SW 1271 (cell line): ENCODE results near the gene TAF6.

ENCODE experiments used
- DNase-seq, 2 experiments: peaks; one replicate each; lab custom pipeline; 2025; lab: John Stamatoyannopoulos, UW

The TAF6 gene

DNA sequence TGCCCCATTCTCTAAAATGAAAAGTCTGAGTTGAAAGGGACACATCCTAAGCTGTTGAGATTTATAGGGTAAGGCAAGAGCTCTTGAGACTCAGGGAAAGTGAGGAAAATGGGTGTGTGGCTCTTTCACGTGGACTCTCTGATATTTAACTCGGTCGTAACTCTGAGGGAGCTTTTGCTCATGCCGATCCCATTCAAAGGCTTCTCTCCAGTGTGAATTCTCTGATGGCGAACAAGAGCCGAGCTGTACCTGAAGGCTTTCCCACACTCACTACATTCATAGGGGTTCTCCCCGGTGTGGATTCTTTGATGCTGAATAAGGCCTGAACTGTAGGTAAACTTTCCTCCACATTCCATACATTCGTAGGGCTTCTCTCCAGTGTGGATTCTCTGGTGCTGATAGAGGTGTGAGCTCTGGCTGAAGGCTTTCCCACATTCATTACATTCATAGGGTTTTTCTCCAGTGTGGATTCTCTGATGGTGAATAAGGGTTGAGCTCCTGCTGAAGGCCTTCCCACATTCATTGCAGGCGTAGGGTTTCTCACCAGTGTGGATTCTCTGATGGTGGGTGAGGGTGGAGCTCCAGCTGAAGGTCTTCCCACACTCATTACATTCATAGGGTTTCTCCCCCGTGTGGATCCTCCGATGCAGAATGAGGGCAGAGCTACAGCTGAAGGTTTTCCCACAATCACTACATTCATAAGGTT is 48.0 kb downstream of the TAF6 start:
- DNase-seq = no peak

DNA sequence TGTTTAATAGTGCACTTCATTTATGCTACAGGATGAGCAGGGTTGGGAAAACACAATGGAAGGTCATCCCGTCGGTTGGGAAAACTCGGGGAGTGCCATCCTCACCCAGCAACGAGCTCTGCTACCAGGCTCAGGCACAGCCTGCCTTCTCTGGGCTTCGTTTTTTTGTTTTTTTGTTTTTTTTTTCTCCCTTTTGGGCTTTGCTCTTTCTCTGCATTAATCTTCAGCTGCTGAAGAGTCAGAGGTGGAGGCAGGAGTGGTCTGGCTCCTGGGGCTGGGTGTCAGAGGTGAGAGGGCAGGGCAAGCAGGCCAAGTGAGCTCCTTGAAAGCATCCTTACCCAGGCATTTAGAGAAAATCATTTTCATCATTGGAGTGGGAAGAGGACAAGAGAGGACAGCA is 49.2 kb downstream of the TAF6 start:
- DNase-seq = no peak

DNA sequence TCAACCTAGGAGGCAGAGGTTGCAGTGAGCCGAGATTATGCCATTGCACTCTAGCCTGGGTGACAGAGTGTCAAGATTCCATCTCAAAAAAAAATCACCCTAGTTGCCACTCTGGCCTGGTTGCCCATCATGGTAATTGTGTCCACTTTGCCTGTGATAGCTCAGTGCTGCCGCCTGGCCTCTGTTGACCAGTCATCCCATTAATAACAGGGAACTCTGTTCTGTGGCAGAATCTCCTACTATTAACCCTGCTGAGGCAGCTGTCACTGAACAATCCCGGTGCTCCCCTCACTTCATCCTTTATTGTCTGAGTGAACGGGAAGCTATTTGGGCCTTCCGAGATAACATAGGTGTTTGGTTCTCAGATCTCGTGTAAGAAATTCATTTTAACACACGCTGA is 52.2 kb downstream of the TAF6 start:
- no peak for DNase-seq

DNA sequence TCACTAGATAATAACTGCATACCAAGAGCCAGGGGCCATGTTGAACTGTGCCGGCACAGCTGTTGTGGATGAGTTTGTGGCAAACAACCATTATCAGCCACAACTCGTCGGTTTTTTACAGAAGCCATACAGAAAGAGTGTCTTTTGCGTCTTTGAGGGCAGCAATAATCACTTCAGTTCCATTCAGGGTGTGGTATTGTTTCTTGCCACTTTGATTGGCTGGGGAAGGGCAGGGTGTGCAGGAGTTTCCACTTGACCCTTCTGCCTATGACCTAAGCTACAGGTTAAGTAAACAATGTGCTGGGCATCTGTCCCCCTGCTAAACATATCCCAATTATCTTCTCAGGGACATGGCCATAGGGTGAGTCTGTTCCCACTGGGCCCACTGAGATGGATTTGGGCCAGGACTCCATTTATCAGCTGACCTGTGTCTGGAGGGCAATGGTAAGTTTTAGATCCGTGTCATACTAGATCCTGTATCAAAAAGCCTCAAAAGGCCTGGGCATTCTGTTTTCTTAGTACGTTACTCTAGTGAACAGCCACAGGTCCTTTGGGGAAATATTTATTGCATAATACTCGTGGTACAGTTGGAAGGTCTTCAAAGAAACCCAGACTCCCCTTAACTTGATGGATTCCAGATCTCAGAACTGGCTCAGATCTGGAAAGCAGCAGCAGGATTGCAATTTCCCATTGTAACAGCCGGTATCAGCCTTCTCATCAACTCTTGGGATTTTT is 53.5 kb downstream of the TAF6 start:
- DNase-seq = no peak

DNA sequence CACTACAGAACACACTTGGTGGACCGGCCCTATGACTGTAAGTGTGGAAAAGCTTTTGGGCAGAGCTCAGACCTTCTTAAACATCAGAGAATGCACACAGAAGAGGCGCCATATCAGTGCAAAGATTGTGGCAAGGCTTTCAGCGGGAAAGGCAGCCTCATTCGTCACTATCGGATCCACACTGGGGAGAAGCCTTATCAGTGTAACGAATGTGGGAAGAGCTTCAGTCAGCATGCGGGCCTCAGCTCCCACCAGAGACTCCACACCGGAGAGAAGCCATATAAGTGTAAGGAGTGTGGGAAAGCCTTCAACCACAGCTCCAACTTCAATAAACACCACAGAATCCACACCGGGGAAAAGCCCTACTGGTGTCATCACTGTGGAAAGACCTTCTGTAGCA is 55.0 kb downstream of the TAF6 start:
- no peak for DNase-seq

DNA sequence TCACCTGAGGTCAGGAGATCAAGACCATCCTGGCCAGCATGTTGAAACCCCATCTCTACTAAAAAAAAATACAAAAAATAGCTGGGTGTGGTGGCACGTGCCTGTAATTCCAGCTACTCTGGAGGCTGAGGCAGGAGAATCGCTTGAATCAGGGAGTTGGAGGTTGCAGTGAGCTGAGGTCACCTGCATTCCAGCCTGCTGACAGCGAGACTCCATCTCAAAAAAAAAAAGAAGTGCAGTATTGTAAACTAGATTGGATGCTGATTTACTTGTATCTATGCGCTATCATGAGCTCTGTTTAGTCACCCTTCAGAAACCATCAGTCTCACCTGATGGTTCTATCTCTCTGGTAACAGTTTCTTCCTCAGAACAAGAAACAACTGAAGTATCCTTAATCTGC is 55.8 kb downstream of the TAF6 start:
- no peak for DNase-seq

DNA sequence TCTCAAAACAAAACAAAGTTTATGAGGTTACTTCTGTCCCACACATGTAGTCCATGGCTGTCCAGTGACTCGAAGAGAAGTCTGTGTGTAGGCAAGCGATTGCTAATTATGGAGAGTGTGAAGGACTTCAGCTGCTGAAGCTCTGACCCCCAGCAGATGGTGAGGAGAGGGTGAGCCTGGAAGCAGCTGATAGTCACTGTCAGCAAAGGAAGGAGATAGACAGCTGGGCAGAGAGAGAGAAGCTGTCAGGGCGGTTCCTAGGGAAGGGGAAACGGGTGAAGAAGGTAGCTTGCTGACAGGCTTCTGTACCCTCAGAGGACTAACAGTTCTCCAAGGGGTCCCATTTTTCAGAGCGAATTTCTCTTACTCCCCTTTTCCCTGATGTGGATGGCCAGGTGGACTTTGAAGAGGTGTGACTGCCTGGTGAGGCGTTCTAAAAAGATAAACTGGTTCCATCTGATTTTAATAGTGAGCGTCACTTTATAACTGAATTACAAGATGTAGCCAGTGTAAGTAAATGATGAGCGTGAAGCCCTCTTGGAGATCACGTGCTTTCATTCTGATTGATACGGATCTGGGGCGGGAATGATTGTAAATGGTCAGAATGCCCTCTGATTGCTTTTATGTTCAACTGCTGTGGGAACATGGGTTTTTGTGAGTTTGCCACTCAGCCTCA is 57.5 kb downstream of the TAF6 start:
- no peak for DNase-seq

DNA sequence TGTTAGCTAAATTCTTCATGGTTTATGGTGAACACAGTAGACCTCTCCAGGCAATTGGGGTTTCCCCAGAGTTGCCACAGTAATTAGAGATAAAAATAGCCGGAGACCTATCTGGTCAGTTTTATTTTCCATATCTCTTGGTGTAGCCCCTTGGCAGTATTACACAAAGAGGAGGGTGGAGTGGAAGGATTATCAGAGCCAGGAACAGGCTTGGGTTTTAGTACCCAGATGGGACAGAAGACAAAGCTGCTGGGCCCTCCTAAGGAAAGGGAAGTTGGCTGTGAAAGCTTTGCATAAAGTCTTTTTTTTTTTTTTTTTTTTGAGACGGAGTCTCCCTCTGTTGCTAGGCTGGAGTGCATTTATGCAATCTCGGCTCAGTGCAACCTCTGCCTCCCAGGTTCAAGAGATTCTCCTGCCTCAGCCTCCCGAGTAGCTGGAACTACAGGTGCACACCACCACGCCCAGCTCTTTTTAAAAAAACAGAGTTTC is 59.9 kb downstream of the TAF6 start:
- no peak for DNase-seq
